GM20000 (cell line): ENCODE measurements around the gene CPXM2.

Source experiments
- DNase-seq: peaks from one replicate; pipeline ENCODE4 v3.0.0; 2012; ENCODE audit warnings: low spot score
- TF ChIP-seq, protein P1 (sequence below): IDR thresholded peaks from 2 replicates; pipeline ENCODE4 v1.5.1; 2012; ENCODE audit warnings: mild to moderate bottlenecking, control low read depth; ENCODE audit errors: extremely low read depth, missing control alignments

The CPXM2 gene

DNA sequence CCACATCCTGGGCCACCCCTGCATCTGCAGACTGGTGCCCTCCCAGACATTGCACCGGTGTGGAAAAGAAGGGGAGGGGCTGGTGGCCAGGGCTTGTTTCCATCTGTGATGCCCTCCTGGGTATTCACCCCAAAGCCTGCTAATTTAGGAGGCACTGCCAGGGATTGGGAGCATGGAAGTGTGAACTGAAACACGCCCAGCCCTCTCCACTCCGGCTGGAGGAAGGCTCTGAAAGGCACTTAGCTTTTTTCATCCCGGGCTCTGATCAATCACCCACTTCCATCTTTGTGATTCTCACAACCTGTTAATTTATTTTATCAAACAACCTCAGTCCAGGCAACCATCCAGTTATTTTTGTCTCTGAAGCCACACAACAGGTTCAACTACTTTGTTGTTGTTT lies 20.9 kb upstream of the CPXM2 start:
- TF ChIP-seq, protein P1, sequence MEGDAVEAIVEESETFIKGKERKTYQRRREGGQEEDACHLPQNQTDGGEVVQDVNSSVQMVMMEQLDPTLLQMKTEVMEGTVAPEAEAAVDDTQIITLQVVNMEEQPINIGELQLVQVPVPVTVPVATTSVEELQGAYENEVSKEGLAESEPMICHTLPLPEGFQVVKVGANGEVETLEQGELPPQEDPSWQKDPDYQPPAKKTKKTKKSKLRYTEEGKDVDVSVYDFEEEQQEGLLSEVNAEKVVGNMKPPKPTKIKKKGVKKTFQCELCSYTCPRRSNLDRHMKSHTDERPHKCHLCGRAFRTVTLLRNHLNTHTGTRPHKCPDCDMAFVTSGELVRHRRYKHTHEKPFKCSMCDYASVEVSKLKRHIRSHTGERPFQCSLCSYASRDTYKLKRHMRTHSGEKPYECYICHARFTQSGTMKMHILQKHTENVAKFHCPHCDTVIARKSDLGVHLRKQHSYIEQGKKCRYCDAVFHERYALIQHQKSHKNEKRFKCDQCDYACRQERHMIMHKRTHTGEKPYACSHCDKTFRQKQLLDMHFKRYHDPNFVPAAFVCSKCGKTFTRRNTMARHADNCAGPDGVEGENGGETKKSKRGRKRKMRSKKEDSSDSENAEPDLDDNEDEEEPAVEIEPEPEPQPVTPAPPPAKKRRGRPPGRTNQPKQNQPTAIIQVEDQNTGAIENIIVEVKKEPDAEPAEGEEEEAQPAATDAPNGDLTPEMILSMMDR: no peak
- DNase-seq: no peak

DNA sequence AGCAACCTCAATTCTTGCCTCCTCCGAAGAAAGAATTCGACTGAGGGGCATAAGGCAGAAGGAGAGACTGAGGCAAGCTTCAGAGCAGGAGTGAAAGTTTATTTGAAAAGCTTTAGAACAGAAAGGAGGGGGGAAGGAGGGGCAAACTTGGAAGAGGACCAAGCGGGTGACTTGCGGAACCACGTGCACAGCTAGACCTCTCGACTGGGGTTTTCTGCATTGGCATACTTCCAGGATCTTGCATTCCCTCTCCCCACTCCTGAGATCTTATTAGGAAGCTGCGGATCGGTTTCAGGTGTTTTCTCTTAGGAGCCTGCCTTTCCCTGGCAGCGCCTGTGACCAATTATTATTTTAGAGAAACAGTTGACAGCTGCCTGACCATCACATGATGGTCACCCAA lies 20.3 kb upstream of the CPXM2 start:
- DNase-seq: no peak
- TF ChIP-seq, protein P1: no peak

GRCh38 chr10:123909866-123910265 lies 18.3 kb upstream of the CPXM2 start:
- no peak for DNase-seq
- TF ChIP-seq, protein P1: no peak

DNA sequence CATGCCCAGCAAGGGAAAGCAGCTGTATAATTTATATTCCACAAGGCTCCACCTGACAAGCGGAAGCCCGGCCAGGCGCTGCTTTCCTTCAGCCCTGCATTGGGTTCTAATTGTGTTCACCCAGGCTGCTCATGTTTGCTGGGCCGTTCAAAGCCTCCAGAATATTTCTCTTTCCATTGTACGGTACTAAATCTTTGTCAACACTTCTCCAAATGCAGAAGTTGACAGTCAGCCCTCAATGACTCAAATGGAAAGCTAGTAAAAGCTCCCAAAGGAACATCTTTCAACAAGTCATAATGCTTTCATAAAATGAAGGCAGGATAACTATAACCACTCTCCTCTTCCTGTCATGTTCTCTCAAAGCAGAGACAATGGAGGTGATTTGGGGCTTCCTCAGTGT lies 17.8 kb upstream of the CPXM2 start:
- TF ChIP-seq, protein P1: no peak
- no peak for DNase-seq

GRCh38 chr10:123908379-123908778 lies 16.8 kb upstream of the CPXM2 start:
- TF ChIP-seq, protein P1: no peak
- DNase-seq: no peak

DNA sequence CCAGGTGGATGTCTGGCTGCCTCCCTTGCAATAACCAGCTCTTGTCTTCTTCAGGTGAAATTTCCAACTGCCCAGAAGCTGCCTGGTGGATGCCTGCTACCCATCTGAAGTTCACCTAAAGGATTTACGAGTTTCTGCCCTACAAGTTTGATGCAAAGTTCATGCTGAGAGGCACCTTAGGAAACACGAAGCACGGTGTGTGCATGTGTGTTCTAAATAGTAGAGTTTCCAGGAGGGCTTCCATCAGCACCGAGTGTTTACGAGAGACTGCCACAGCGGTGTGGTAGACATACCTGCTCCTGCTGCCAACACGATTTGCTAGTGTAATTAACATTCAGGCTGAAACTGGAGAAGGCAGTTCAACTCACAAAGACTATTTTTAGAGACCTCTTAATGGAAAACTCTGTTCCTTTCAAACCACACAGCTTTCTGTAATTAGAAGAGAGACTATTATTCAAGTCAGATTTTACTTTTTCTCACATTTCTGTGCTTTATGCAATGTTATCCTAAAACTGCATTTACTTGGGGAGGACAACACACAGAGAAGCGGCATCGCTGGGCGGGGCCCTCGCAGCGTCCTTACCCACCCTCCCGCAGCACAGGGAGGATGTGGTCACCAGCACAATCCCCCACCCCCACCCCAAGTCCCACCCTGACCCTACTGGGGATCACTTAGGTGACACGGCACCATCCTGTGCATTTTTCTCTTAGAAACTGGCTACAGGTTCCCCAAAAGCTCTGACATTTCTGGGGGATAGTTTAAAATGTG lies 15.5 kb upstream of the CPXM2 start:
- DNase-seq: no peak

DNA sequence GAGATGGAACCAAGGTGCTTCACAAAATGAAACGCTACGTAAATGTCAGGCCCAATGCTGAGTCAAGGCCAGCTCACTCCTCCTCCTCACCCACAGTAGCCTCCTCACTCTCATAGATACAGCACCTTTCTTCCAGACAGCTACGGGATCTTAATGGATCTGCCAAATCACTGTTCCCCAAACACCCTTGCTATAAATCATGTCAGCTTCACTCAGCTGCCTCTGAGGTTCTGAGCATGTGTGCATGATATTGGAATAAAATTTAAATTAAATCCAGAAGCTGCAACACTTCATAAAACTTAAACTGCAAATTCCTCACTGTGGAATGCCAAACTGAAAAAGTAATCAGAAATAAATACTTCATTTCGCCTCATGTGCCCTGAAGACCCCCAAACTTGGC lies 14.7 kb upstream of the CPXM2 start:
- TF ChIP-seq, protein P1: no peak
- DNase-seq: no peak

More for the DNA sequence above, 15.5 kb upstream of the CPXM2 start:
- TF ChIP-seq, protein P1: no peak
